ENCODE measurements around the gene GPR35.
A peak's percentile ranks its signal among the peaks of the same experiment; 100 is the strongest.

GPR35 gene

DNA sequence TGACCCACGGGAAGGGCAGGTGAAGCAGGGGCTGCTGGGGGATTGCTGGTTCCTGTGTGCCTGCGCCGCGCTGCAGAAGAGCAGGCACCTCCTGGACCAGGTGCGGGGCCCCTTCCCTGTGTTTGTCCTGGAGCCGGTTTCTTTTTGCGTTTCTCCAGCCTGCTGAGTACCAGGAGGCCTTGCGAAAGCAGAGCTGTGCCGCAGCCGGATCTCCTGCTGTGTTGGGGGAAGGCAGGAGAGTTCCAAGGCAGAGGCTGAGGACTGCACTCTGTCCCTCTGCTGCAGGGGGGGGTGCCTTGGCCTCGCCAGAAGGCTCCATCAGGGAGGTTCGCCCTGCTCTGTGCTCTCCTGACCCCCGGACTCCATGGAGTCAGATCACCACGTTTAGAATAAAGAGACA lies 35.9 kb upstream of the GPR35 start:
- no peak for DNase-seq

DNA sequence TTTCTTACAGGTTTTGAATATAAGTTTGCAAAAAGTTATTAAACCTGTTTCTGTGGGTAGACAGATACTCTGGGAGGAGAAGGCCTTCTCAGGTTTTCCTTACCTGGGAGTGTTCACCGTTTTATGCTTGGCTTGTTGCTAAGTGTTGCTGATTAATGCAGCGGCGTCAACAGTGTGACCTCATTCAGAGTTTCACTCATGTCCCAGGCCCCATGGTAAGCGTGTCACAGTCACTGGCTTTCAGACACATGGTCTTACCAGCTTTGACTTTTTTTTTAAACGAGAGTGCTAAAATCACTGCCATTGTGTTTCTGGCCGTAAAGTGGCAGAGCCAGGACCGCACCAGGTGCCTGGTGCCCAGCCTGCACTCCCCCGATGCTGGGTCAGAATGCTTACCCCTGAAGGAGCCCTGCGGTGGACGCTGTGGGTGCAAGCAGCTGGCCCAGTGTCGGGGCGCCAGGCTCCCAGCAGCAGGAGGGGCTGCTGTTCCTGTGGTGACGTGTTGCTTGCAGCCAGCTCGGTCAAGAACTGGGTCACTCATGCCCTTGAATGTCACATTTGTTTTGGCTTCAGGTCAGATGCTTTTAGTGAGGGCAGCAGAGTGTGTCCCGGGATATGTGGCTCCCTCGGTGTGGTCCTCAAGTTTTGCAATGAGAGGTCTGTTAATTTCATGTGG lies 35.3 kb upstream of the GPR35 start:
- no peak for DNase-seq

DNA sequence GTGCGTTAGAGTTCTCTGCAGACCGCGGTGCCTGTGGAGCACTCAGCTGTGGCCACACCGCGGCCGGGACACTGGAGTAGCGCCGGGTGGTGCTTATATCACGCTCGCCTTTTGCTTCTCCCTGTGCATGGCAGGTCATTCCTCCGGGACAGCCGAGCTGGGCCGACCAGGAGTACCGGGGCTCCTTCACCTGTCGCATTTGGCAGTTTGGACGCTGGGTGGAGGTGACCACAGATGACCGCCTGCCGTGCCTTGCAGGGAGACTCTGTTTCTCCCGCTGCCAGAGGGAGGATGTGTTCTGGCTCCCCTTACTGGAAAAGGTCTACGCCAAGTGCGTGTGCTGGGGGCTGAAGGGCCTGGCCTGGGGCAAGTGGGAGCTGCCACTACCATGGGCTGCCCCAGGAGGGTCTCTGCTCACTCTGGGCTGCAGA lies 34.6 kb upstream of the GPR35 start:
- no peak for DNase-seq

DNA sequence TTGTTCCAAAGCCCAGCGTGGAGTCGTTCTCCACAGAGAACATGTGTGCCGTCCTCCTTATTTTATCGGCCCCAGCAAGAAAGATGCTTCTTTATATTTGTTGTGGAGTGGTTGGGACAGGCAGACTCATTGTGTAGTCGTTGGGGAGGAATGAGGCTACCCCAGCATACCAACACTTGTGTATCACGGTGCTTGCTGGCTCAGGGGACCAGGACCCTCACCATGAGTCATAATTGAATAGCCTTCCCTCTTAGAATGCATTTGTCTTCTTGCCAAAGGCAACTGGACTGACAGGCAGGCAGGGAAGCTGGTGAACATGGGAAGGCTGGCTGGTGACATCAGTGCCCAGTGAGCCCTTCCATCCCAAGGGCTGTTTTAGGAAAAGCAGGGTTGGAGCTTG lies 34.1 kb upstream of the GPR35 start:
- no peak for DNase-seq

DNA sequence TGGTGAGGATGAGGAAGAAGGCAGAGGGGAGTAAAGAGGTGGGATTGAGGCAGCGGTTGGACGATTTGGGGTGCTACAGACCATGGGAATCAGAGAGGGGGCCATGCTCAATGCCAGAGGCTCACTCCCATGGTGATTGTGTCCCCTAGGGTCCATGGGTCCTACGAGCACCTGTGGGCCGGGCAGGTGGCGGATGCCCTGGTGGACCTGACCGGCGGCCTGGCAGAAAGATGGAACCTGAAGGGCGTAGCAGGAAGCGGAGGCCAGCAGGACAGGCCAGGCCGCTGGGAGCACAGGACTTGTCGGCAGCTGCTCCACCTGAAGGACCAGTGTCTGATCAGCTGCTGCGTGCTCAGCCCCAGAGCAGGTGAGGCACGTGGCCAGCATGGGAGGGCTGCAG lies 33.5 kb upstream of the GPR35 start:
- DNase-seq: no peak

DNA sequence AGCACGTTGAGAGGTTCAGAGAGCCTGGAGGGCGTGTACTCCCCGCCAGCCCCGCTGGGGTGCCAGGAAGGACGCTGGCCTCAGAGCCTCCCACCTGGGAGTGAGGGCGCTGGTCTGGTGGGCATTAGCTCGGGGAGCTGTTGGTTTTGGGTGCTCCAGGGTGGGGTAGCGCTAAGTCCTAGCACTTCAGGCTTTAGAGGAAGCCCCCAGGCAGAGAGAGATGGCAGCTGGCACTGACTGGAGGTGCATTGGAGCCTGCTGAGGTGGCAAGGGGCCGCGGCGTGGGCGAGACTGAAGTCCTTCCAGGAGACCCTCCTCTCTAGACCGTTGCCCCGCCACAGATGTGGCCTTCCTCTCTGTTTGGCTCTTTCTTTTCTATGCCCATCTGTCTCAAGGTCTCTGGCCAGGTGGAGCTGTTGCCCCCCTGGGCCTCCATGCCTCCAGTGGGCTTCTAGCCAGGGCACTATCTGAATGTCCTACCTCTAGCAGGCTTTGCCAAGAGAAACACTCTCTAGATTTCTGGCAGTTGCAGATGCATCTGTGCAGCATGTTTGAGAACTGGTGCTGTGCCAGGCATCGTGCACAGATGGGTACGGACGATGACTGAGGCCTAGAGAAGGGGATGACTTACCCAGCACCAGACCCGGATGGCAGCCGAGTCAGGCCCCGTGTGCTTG lies 32.1 kb upstream of the GPR35 start:
- peak; percentile 9 for DNase-seq

DNA sequence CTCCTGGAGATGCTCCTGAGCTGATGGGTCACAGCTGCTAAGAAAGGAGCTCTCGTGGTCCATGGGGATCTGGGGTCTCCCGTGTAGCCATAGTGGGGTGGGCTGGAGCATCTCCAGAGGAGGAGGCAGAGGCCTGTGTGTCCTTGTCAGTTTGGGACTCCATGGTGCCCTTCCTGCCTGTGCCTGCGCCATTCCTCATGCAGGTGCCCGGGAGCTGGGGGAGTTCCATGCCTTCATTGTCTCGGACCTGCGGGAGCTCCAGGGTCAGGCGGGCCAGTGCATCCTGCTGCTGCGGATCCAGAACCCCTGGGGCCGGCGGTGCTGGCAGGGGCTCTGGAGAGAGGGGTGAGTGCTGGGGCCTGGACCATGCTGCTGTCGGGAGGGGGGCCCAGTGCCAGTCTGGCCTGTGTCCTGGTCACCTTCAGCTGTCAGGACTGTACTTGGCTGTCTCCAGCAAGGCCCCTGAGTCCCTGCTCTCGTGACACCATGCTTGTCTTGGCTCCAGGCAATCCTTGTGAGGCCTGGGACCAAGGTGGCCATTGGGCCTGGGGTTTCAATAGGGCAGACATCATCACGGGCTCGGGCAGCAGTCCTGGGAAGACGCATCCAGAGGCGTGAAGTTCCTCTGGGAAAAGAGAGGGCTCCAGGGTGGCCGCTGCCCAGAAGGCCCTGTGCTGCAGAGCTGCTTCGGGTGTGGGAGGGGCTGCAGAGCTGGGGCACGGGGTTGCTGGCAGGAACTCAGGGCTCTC lies 31.4 kb upstream of the GPR35 start:
- DNase-seq: peak; percentile 26

DNA sequence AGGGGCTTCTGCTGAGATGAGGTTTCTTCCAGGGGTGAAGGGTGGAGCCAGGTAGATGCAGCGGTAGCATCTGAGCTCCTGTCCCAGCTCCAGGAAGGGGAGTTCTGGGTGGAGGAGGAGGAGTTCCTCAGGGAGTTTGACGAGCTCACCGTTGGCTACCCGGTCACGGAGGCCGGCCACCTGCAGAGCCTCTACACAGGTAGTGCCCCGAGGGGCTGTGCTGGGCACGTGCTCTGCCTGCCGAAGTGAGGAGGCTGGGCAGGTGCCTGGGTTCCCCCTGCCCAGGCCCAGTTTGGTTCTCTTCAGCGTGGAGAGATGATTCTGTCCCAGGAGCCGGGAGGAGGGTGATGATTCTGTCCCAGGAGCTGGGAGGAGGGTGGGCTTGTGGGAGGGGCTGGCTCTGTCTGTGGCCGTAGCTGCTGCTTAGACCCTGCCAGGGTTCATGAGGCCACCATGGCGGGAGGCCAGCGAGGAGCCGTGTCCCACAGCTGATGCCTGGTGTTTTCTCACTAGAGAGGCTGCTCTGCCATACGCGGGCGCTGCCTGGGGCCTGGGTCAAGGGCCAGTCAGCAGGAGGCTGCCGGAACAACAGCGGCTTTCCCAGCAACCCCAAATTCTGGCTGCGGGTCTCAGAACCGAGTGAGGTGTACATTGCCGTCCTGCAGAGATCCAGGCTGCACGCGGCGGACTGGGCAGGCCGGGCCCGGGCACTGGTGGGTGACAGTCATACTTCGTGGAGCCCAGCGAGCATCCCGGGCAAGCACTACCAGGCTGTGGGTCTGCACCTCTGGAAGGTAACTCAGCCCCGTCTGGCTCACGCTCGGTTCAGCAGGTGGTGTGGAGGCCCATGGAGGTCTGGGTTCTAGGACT lies 30.5 kb upstream of the GPR35 start:
- DNase-seq: peak; percentile 26

DNA sequence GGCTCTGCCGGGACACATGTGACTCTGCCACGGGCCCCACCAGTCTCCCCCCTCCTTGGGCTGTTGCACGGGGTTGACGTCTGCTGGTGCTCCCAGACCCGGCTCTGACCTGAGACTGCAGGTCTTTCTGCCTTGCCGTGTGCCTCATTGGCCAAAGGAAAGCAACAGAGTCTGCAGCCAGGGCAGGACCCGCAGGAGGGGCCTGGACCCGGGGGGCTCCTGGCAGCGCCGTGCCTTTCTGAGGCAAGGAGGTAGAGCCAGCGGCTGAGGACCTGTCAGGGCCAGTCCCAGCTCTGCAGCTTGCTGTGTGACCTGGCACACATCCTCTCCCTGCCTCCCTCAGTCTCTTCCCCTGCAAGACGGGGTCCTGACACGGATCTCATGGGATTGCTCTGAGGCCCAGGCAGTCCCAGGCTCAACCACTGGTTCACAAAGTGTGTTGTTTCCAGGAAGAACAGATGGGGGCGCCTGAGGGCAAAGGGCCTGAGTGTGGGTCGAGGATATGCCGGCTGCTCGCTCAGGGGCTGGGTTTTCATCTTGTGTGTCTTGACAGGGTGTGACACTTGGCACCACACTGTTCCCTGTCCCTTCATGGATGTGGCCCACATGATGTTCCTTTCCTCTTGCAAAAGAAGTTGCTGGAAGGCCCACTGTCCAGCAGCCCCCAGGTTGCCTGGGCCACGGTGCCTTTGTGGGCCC lies 29.8 kb upstream of the GPR35 start:
- DNase-seq: peak; percentile 28

DNA sequence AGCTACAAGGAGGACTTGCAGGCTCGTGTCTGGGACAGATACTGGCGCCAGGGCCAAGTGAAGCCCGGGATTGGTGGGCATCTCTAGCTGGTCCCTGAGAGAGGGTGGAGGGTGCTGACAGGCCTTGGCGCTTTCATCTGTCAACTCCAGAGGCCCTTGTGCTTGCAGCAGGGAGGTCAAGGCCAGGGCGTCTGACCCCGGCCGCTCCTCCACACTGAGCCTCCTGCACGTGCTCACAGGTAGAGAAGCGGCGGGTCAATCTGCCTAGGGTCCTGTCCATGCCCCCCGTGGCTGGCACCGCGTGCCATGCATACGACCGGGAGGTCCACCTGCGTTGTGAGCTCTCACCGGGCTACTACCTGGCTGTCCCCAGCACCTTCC lies 29.2 kb upstream of the GPR35 start:
- no peak for DNase-seq

DNA sequence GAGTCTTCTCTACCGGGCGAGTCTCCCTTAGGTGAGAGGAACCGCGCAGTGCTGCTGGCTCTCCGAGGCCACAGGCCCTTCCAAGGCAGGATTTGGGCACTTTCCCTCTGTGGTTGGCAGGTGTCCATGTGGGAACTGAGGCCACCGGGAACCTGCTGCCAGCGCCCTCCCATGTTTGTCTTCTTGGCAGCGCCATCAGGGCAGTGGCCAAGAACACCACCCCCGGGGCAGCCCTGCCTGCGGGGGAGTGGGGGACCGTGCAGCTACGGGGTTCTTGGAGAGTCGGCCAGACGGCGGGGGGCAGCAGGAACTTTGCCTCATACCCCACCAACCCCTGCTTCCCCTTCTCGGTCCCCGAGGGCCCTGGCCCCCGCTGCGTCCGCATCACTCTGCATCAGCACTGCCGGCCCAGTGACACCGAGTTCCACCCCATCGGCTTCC lies 28.8 kb upstream of the GPR35 start:
- peak; percentile 28 for DNase-seq

DNA sequence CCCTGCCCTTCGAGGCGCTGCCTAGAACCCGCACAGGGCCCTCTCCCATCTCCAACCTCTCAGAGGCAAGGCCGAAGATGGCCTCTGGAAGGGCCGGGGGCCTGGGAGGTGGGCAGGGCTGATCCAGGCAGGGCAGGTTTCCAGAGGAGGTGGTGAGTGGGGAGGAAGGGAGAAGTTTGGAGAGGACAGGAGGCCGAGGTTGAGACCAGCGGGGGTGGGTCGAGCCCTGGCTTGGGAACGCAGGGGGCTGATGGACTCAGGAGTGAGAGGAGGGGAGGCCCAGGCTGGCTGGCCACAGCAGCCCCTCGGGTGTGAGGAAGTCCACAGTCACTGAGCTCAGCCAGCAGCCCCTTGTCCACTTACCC lies 28.2 kb upstream of the GPR35 start:
- DNase-seq: peak; percentile 17

DNA sequence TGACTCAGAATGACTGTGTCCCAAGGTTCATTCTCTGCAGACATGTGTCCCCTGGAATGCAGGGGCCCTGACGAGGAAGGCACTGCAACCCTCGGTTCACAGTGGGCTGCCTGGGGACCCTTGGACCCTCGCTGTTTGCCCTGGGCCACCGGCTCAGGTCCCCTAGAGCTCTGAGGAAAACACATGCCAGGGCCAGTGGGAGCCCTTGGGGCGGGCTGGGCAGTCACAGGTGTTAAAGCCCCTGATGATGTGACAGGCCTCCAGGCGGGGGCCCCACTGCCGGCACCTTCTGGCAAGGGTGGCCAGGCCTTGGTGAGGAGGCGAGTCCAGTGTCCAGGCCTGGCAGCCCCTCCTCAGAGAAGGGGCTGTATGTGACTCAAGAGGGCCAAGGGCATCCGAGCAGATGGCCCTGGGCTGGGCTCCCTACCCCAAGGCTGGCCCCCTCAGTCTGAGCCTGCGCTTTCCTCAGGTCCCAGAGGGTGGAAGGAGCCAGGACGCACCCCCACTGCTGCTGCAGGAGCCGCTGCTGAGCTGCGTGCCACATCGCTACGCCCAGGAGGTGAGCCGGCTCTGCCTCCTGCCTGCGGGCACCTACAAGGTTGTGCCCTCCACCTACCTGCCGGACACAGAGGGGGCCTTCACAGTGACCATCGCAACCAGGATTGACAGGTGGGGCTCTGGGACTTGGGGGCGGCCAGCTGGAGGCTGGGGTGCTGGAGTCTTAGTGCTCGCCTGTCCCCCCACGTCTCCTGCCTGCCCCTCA lies 27.7 kb upstream of the GPR35 start:
- peak; percentile 16 for DNase-seq

DNA sequence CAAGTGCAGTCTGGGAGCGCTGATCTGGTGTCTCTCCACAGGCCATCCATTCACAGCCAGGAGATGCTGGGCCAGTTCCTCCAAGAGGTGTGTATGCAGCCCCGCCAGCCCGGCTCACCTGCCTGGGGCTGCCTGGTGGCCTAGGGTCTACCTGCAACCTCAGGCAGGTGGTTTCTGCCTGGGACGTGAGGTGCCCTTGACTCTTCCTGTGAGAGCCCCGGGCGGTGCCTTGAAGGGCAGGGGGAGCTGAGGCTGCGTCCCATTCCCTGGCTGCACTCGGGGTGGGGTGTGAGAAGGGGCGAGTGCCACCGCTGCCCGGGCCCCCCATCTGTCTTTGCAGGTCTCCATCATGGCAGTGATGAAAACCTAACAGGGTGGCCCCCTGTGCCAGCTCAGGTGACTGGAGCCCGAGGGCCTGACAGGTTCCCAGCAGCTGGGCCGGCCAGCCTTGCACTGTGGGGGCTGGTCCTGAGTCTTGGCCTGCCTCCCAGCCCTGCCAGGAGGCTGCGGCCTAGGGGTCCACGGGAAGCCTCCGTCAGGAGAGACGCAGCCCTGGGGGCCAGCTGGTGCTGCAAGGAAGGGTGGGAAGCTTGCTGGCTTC lies 26.9 kb upstream of the GPR35 start:
- peak; percentile 27 for DNase-seq

DNA sequence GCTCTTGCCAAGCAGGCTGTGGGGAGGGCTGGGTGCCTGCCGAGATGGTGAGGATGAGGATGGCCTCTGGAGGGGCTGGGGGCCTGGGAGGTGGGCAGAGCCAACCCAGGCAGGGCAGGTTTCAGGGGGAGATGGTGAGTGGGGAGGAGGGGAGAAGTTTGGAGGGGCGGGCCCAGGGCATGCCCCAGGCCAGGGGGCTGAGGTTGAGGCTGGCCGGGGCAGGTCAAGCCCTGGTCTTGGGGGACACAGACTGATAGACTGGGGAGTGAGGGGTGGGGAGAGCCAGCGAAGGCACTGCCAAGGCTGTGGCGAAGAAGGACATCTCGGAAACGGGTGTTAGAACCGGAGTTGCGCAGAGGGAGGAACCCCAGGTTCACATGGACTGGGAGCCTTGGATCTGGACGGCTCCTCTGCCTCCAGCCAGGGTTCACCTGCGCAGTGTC lies 26.1 kb upstream of the GPR35 start:
- DNase-seq: peak; percentile 18

DNA sequence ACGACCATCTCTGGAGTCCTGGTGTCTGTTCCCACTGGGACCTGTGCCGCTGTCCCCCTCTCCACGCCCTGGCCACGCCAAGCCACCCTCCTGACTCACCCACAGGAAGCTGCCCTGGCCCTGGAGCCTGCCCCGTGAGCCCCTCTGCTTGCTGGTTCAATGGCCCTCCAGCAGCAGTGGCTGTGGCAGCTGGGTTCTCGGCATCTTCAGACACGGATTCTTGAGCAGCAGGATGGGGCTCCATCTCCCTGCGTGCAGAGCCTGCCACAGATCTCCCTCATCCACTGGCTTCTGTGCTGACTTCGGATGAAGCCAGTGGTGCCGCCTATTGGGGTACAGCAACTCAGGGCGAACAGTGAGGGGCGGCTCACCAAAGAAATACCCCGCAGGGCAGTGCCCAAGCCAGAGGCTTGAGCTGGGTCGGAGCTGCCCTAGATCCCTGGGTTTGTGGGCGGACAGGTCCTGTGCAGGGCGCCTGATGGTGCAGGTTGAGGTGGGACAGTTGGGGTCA lies 24.8 kb upstream of the GPR35 start:
- DNase-seq: peak; percentile 16

DNA sequence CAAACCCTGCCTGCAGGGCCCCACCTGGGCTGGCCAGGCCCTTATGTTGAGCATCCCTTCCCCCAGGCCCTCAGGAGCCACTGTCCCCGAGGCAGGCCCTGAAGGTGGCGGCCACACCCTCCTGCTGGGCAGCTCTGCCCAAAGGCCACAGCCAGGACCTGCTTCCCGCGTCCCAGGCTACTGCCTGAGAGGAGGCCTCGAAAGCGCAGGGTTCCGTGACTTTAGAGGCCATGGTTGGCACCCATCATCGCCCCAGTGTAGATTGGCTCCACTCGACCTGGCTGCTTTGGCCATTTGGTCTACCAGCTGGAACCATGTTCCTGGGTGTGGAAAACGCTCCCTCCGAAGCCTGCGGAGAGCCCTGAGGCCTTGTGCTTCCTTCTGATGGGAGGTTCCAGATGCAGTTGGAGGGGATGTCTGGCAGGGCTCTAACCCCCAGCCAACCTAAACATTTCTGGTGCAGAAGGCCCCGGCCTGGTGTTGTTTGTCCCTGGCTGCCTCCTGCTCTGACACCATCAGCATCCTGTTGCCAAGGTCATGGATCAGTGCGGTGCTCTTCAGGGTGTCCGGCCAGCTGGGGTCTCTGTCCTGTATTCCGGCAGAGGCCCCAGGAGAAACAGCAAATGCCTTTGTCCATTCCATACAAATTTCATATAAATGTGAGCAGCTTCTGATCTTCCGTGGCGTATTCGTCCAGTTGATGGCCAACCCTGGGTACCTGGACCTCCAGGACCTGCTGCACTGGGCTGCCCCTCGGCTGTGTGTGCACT lies 24.0 kb upstream of the GPR35 start:
- DNase-seq: peak; percentile 23

DNA sequence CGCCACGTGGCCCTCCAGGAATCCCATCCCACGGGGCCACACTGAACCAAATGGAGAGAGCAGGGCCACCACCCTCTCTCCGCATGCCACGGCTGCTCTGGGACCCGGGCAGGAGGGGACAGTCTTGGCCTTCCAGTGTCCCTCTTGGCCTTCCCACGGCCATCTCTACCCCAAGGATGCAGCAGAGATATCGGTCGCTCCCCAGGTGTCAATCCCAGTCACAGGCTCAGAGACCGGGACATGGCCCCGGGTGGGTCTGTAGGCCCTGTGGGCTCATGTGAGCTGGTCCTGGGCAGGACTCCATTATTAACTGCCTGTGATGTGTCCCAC lies 23.5 kb upstream of the GPR35 start:
- peak; percentile 28 for DNase-seq

DNA sequence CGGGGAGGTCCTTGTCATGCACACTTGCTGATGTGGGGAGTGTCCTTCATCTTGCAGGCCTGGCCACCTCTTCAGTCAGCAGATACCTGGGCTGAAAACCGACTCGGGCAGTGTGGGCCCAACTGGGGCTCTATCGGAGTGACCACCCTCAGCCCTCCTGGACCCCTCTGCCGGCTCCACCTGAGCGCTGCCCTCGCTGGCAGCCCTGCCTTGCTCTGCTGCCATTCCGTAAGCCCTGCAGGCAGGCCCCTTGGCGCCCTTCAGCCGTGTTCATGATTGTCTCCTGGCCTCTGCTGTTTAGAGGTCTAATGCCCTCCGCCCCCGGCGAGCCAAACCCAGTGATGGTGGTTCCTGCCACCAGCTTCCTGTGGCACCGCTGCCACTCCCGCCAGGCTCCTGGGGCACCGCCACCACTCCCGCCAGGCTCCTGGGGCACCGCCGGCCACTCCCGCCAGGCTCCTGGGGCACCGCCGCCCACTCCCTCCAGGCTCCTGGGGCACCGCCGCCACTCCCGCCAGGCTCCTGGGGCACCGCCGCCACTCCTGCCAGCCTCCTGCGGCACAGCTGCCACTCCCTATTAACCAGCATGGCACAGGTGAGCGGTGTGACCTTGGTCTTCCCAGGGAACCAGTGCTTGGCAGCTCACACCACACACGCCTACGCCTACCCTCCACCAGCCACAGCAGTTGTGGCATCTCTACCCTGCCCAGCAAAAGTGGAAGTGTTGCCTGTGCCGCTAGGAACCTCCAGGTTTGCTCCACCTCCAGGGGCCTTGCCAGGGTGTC lies 22.8 kb upstream of the GPR35 start:
- DNase-seq: peak; percentile 19

Measured in activated CD4-positive, CD25-positive, alpha-beta regulatory T cell treated with anti-CD3 and anti-CD28 coated beads, Interleukin-2, amount 50 U/mL, for 72 hours (primary cell).